Pulmonary artery endothelial cell (primary cell): ENCODE measurements around the gene PITX3. TPM values are rescaled to one million over a fixed set of nuclear protein-coding genes. Genes with fewer than 3 reads are reported as not detected.

Experiments
- DNase-seq: peaks from one replicate; pipeline ENCODE4 v3.0.0-alpha.2; 2011; ENCODE audit warnings: low read depth, low spot score
- total RNA-seq: library from RNA; depleted of rRNA; stranded (reverse); fragments of >200 nt; gene quantifications from 2 replicates; pipeline ENCODE4 v1.2.3, GENCODE V29; 2014

PITX3 gene
- total RNA-seq, 1 donor from 2014 or later, result 0.07 TPM

GRCh38 chr10:102184606-102185005 lies 56.7 kb downstream of the PITX3 start:
- no peak for DNase-seq

Other genes starting within 250 kb of the PITX3 start
- 7.1 and 9.7 TPM in 2 replicates for gene ARMH3, start 185.3 kb downstream of the PITX3 start, total RNA-seq
- gene HPS6, start 176.2 kb downstream of the PITX3 start, total RNA-seq, result 35.9 and 41.9 TPM in 2 replicates
- 32.4 and 33.0 TPM in 2 replicates for gene LDB1, start 121.1 kb downstream of the PITX3 start, total RNA-seq
- 12.3 and 16.6 TPM in 2 replicates for gene PPRC1, start 108.5 kb downstream of the PITX3 start, total RNA-seq
- gene NOLC1, start 89.1 kb downstream of the PITX3 start, total RNA-seq, result 42.9 and 48.2 TPM in 2 replicates
- not detected in 2 replicates for gene ELOVL3, start 15.2 kb downstream of the PITX3 start, total RNA-seq
- 18.1 and 24.7 TPM in 2 replicates for gene GBF1, start 4.0 kb upstream of the PITX3 start, total RNA-seq
- gene NFKB2, start 154.2 kb upstream of the PITX3 start, total RNA-seq, result 17.2 and 23.0 TPM in 2 replicates
- 0.07 and 0.14 TPM in 2 replicates for gene PSD, start 177.3 kb upstream of the PITX3 start, total RNA-seq
- 7.3 and 7.6 TPM in 2 replicates for gene FBXL15, start 179.3 kb upstream of the PITX3 start, total RNA-seq
- 44.3 and 55.8 TPM in 2 replicates for gene CUEDC2, start 191.1 kb upstream of the PITX3 start, total RNA-seq
- 0.13 TPM in 1 of 2 replicates, not detected in the other for gene C10orf95, start 210.0 kb upstream of the PITX3 start, total RNA-seq